WERI-Rb-1 (cell line): ENCODE data around the gene SPATA32.
A peak's percentile ranks its signal among the peaks of the same experiment; 100 is the strongest.

Experiments
- DNase-seq: peaks from one replicate; pipeline ENCODE4 v3.0.0-alpha.2; 2020
- H3K27ac ChIP-seq: fragments of 250-450 bp; sonication (Bioruptor Pico); 2 replicates; pipeline ENCODE4 v1.5.1; 2020; ENCODE audit warnings: mild to moderate bottlenecking, moderate library complexity
- H3K27me3 ChIP-seq: fragments of 250-450 bp; sonication (Bioruptor Pico); 2 replicates; pipeline ENCODE4 v1.5.1; 2021; ENCODE audit warnings: mild to moderate bottlenecking, low read depth, moderate library complexity; ENCODE audit not compliant: insufficient read depth, severe bottlenecking
- H3K36me3 ChIP-seq: fragments of 250-450 bp; sonication (Bioruptor Pico); 2 replicates; pipeline ENCODE4 v1.5.1; 2020; ENCODE audit warnings: mild to moderate bottlenecking, moderate library complexity
- H3K4me3 ChIP-seq: 2 replicates; pipeline ENCODE4 v1.5.1; 2011; ENCODE audit warnings: low read depth, mild to moderate bottlenecking, control low read depth, low read length
- H3K9me3 ChIP-seq: fragments of 250-450 bp; sonication (Bioruptor Pico); 2 replicates; pipeline ENCODE4 v1.5.1; 2021; ENCODE audit warnings: mild to moderate bottlenecking, moderate library complexity; ENCODE audit not compliant: severe bottlenecking
- TF ChIP-seq, protein P1 (sequence below): IDR thresholded peaks from 2 replicates; pipeline ENCODE4 v1.5.1; 2011; ENCODE audit warnings: low read depth, mild to moderate bottlenecking, control low read depth, inconsistent platforms, low read length

Gene SPATA32

DNA sequence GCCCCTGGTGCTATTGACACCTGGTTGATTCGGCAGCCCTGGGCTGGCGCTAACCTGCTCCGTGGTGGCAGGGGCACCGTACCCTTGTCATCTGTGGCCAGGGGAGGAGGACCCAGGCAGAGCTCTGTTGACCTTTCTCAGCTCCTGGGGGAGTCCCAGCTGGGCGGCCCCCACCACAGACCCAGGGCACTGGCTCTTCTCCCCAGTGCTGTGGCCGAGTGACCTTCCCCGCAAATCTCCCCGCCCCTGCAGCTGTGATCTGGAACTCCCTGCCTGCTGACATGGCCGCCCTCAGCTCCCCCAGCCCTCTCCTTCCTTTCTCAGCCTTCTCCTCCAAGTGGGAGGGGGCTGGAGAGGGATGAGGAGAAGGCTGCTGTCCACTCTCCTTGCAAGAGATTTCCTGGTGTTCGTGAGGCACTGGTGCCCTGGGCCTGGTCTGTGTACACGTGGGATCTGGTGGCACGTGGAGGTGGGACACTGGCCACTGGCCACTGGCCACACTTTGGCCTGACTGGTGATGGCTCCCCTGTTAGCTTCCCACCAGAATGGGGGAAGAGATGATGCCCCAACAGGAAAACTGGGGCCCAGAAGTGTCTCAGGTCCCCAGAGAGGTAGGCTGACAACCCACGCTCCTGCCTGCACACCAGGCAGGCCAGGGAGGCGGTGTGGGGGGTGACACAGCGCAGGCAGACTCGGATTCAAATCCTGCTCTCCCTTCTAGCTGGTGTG is 32.0 kb downstream of the SPATA32 start:
- Histone ChIP-seq H3K4me3 (no peak overlapping the region), H3K36me3 (no peaks in the 10 kb centered on the region), H3K27me3 (no peaks in the 10 kb centered on the region), H3K27ac (no peak overlapping the region), H3K9me3 (no peaks in the 10 kb centered on the region)
- DNase-seq = no peak
- TF ChIP-seq, protein P1, sequence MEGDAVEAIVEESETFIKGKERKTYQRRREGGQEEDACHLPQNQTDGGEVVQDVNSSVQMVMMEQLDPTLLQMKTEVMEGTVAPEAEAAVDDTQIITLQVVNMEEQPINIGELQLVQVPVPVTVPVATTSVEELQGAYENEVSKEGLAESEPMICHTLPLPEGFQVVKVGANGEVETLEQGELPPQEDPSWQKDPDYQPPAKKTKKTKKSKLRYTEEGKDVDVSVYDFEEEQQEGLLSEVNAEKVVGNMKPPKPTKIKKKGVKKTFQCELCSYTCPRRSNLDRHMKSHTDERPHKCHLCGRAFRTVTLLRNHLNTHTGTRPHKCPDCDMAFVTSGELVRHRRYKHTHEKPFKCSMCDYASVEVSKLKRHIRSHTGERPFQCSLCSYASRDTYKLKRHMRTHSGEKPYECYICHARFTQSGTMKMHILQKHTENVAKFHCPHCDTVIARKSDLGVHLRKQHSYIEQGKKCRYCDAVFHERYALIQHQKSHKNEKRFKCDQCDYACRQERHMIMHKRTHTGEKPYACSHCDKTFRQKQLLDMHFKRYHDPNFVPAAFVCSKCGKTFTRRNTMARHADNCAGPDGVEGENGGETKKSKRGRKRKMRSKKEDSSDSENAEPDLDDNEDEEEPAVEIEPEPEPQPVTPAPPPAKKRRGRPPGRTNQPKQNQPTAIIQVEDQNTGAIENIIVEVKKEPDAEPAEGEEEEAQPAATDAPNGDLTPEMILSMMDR = no peak

DNA sequence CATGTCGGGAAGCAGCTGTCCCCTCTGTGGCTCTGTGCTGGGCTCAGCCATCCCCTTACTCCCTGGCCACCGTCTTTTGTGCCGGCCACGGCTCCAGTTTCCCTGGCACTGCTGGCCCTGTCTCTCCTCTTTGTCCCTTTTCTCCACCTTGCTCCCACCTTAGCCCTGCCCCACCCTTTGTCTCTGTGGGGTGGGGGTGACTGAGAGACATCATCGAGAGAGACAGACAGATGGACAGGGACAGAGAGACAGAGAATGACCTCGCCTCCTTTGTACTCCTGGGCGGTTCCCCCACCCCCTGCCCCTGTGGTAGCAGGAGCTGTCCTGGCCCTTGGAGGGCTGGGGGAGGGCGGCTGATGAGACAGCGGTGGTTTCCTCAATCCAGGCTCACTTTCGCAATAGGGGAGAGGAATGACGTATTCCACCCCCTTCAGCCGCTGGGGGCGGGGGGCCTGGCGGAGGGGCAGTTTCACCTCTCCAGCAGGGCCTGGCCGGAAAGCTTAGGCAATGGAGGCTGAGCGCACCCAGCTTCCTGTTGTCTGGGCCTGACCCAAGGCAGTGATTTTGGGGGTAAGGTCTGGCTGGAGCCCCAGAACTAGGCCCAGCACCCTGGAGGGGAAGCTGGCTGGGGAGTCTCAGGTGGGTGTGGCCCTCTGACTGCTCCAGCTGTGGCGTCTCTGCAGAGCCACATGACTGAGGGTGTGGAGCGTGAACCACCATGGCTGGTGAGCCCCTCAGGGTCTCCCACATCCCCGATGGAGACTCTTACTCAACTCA is 32.9 kb downstream of the SPATA32 start:
- Histone ChIP-seq H3K27me3 (no peaks in the 10 kb centered on the region), H3K27ac (no peak overlapping the region; the same call in none of the 2 replicates), H3K36me3 (no peaks in the 10 kb centered on the region), H3K9me3 (no peaks in the 10 kb centered on the region), H3K4me3 (no peak overlapping the region)
- DNase-seq = no peak
- TF ChIP-seq, protein P1 = no peak

DNA sequence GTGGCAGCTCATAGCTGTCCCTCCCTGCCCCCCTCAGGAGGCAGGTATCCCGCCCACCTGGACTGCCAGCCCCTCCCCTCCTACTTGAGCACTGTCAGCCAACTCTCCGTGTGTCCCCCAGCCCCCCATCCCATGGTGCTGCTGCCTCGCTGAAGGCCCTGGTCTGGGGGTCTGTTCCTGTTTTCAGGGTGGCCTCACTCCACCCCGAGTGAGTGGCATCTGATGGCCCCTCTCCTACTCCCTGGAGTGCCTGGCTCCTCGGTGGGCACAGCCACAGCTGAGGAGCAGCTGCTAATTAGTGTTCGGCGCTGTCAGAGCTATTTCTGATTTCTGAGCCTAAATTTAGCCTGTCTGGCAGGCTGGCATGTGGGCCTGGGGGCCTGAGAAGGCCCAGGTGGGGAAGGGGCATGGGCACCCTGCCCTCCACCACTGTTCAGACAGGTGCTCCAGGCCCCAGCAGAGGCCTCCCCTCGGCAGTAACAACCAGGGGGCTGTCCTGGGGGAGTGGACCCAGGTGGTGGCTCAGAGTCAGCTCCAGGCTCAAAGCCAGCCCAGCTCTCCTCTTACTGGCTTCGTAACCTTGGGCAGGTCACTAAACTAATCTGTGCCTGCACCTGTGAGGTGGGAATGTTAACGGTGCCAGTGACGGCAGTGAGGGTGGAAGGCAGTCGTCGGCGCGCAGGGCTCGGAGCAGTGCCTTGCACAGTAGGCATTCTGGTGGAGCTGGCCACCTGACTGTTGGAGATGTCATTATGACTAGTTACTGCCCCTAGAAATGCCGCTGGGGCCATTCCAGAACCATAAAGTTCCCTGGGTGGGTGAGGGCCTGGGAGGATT is 33.8 kb downstream of the SPATA32 start:
- no peaks in the 10 kb centered on the region for H3K9me3 ChIP-seq
- peak overlapping the region; percentile 0 for H3K27ac ChIP-seq
- no peak overlapping the region for H3K4me3 ChIP-seq
- TF ChIP-seq, protein P1 = no peak
- no peaks in the 10 kb centered on the region for H3K36me3 ChIP-seq
- DNase-seq = no peak
- H3K27me3 ChIP-seq = no peaks in the 10 kb centered on the region

DNA sequence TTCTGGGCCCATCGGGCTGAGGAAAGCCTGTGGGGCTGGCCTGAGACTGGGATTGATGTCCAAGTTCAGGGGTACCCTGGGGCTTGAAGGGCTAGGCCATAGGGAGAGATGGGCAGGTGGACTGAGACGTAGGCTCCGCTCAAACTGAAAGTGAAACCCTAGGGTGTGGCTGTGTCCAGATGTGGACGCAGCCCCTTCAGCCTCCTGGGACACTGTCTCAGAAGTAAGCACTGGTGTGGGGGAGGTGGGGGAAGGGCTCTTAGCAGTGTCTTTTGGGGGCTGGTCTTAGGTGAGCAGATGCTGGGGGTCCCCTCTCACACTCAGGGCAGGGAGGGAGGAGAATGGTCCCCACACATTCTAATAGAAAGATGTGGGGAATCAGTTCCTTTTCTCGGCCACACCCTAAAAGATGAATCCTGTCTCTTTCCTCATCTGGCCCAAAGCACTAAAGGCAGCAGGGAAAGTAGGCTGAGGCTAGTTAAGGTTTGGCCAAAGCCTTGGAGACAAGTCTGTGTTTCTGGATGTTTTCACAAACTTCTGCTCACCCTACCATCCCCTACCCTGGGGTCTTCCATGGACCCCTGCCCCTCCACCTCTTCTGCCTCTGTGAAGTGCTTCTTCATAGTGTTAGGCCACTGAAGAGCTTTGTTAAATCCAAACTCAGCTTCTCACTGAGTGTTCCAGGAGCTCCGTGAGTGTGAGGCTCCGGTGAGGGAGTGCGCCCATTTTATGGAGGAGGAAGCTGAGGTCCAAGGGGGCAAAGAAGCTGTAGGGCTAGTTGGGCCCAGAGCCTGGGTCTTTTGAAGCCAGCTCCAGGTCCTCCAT is 34.6 kb downstream of the SPATA32 start:
- Histone ChIP-seq H3K36me3 (no peaks in the 10 kb centered on the region), H3K4me3 (no peak overlapping the region), H3K27ac (no peak overlapping the region), H3K27me3 (no peaks in the 10 kb centered on the region), H3K9me3 (no peaks in the 10 kb centered on the region)
- TF ChIP-seq, protein P1 = no peak
- DNase-seq = no peak

DNA sequence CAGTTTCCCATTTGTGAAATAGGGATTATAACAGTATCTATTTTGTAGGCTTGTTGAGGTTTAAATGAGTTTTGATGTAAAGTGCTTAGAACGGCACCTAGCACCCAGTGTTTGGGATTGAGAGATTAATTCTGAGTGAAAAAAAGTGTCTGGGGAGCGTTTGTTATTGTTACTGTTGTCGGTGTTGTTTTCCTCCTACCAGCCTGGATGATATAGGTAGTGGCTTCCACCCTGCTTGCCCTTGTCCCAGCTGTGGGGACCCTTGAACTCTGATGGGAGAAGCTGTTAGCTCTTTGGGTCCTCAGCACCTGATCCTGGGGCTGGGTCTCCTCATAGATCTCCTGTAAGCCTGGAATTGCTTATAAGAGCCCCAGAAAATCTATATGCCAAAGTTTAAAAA is 35.3 kb downstream of the SPATA32 start:
- no peak for DNase-seq
- H3K36me3 ChIP-seq = no peaks in the 10 kb centered on the region
- no peaks in the 10 kb centered on the region for H3K9me3 ChIP-seq
- TF ChIP-seq, protein P1 = no peak
- no peaks in the 10 kb centered on the region for H3K27me3 ChIP-seq
- no peak overlapping the region for H3K4me3 ChIP-seq
- H3K27ac ChIP-seq = no peak overlapping the region
